ENCODE measurements around the gene APBB2. TPM values are rescaled to one million over a fixed set of nuclear protein-coding genes. Genes with fewer than 3 reads are reported as not detected.

The APBB2 gene
- total RNA-seq, 1 donor: 75.8 TPM

- TF ChIP-seq CTCF (IDR thresholded peaks at IDR 0.05; ENCODE audit: insufficient read depth, low read length): no peak
- H3K4me3 ChIP-seq (ENCODE audit: low read depth, low read length): no peak overlapping the region
- no peak for DNase-seq (ENCODE audit: low read depth)
Observed at GRCh38 chr4:41103657-41104056, 110.7 kb downstream of the APBB2 start.

- TF ChIP-seq CTCF (IDR thresholded peaks at IDR 0.05; ENCODE audit: insufficient read depth, low read length): no peak
- H3K4me3 ChIP-seq (ENCODE audit: low read depth, low read length): no peak overlapping the region
- DNase-seq (ENCODE audit: low read depth): no peak
Observed at GRCh38 chr4:41102414-41103092, 111.8 kb downstream of the APBB2 start.

GRCh38 chr4:41098093-41099048 lies 116.0 kb downstream of the APBB2 start:
- no peak for DNase-seq (ENCODE audit: low read depth)
- TF ChIP-seq CTCF (IDR thresholded peaks at IDR 0.05; ENCODE audit: insufficient read depth, low read length): no peak
- H3K4me3 ChIP-seq (ENCODE audit: low read depth, low read length): no peak overlapping the region

- TF ChIP-seq CTCF (IDR thresholded peaks at IDR 0.05; ENCODE audit: insufficient read depth, low read length): no peak
- peak; percentile 19 for DNase-seq (ENCODE audit: low read depth)
- H3K4me3 ChIP-seq (ENCODE audit: low read depth, low read length): no peak overlapping the region
Observed at GRCh38 chr4:41095973-41096372, 118.4 kb downstream of the APBB2 start.

- no peak overlapping the region for H3K4me3 ChIP-seq (ENCODE audit: low read depth, low read length)
- DNase-seq (ENCODE audit: low read depth): no peak
- TF ChIP-seq CTCF (IDR thresholded peaks at IDR 0.05; ENCODE audit: insufficient read depth, low read length): no peak
Observed at GRCh38 chr4:41095192-41095872, 119.0 kb downstream of the APBB2 start.

- TF ChIP-seq CTCF (IDR thresholded peaks at IDR 0.05; ENCODE audit: insufficient read depth, low read length): no peak
- DNase-seq (ENCODE audit: low read depth): no peak
- no peak overlapping the region for H3K4me3 ChIP-seq (ENCODE audit: low read depth, low read length)
Observed at GRCh38 chr4:41092128-41092527, 122.2 kb downstream of the APBB2 start.

Measured in fibroblast of the aortic adventitia (primary cell).